Inferior parietal cortex (tissue), 1 donor: ENCODE measurements around the gene KMO.

ENCODE experiments used
- DNase-seq: peaks from one replicate; pipeline ENCODE4 v3.0.0-alpha.2; 2016; ENCODE audit errors: extremely low spot score

KMO gene

DNA sequence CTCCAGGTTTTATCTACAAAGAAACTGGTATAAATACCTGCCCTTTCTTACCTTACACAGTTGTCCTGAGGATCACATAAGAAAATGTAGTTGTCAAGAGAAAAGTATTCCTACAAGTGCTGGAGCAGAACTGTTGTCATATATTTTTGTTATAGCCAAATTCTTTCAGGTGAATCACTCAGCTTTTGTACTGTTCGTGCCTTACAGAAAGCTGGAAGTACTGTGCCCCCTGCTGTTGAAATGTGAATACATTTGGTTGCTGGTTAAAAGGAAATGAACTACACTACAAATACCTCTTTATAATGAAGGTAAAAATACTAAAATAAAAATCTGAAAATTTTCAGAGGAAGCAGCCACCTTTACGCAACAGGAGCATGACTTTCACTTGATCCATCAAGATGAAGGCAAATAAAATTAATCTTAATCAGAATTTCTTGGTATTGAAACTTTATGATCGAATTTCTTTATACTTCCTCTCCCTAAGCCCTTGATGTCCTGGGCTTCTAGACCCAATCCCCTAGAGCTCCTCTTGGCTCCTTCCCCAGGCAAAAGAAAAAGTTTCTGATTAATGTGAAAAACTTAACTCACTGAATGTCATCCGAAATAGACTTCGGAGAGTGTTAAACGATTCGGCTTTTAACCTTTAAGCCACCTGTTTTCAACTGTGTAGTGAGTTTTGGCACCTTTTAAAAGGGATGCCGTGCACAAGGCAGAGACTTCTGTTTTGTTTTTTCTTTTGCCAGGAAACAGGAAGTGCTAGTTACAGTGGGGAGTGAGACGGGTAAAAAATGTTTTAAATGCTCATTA, 95.5 kb downstream of the KMO start:
- peak; percentile 63 for DNase-seq

DNA sequence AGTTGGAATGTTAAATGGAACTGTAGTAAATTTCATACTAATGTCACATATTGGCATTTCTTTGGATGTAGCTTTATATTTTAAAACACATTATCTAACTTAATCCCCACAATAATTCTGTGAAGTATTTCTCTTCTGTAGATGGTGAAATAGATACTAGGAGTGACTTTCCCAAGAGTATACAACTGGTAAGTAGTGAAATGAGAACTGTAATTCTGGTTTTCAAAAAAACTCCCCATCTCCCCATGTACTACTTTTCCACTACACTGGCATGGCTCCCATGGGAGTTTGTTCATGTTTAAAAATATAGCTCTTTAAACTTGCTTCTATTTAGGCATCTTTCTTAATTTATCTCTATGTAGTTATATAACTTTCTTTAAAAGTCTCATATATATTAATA, 97.8 kb downstream of the KMO start:
- no peak for DNase-seq

DNA sequence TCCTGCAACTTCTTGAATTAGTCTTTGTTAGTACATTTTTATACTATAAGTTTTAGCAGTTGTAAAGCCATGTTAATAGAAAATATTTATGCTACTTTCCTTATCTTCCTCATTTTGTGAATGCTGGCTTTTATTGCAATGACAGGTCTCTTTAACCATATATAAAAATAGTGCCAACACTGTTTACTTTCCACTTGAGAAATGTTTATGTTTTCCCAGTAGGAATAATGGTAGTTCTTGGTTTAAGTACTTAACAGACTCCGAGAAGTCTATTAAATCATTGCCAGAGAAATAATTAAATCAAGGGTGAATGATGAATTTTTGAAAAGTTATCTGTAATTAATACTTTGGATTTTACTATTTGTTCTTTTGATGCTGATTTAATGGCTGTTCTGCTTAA, 98.3 kb downstream of the KMO start:
- DNase-seq, result no peak

DNA sequence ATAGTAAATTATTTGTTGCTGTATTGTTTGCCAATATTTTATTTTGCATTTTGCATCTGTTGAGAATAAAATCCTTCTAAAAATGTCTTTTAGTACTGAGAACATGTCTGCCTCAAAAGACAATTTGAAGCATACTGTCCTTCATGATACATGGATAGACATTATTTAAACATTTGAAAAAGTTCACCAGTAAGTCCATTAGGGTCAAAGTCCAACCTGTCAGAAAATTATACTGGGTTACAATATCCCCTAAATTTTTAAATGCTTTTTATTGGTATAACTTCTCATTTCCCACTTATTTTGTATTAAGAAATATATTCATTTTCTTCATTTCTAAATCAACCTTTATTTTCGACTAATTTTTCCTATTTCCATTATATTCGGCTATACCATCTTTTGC, 98.7 kb downstream of the KMO start:
- no peak for DNase-seq

DNA sequence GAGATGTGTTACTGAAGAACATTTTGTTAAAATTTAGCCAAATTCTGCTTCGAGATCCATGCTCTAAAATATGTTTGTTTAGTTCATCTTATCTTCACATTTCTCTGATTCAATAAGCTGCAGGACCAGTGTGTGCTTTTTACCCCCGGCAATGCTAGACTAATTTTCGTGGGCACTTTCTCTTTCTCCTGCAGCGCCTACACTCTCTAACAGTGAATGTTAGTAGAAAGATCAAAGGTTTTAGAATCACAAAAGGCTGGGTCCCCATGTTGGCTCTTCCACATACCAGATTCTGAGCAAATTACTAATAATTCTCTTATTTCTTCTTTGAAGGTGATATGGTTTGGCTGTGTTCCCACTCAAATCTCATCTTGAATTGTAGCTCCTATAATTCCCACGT, 99.5 kb downstream of the KMO start:
- DNase-seq, result no peak

DNA sequence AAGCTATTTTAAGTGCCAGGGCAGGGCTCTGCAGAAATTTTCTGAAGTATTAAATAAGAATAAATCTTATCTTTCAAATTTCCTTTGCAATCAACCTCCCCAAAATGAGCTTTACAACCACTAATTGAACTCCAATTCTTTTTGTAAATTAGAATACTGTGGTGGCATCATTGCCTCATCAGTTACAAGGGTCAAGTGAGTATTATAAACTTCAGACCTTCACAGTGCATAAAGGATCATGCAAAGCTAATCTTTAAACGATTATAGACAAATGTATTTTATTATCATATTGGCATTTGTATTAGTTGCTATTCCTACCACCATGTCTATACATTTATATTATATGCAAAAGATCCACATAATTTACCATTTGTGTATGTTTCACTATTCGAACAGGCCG, 100.8 kb downstream of the KMO start:
- no peak for DNase-seq

DNA sequence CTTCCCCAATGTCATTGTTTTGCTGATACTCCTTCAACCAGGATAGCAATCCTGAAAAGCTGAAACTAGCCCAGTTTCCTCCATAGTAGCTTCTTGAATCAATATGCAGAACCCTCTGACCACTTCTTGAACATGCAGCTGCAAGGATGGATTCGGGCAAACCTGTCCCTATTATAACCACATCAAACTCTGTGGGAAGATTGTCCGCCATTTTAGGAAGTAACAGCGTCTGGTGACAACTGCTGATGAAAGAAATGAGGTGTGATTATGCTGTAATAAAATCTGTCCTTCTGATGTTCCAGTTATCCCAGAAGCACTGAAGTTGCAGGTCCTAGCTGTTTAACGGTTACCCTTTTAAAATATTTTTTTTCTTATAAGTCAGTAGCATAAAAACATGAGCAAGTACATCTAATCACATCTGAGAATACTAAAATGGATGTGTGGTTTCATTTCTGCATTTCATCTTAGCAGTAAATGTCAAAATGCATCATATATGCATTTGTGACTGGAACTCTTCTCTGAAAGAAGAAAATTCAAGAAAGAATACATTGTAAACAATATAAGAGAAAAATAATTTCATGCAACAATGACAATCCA, 103.5 kb downstream of the KMO start:
- DNase-seq, result no peak

DNA sequence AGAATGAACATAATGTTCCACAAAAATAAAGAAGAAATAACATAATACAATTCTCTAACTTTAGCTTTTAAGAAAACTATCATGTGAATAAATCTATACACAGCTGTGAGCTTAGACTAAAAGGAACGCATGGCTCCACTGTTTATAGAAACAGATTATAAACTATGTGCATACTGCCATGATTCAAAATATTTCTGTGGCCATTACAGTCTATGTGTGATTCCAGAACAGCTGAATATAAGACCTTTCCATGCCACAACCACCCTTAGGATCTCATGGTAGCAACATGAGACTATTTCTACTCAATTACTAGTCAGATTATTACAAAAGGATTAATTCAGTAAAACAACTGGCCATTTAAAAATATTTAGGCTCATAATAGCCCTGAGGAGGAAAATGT, 104.1 kb downstream of the KMO start:
- no peak for DNase-seq

DNA sequence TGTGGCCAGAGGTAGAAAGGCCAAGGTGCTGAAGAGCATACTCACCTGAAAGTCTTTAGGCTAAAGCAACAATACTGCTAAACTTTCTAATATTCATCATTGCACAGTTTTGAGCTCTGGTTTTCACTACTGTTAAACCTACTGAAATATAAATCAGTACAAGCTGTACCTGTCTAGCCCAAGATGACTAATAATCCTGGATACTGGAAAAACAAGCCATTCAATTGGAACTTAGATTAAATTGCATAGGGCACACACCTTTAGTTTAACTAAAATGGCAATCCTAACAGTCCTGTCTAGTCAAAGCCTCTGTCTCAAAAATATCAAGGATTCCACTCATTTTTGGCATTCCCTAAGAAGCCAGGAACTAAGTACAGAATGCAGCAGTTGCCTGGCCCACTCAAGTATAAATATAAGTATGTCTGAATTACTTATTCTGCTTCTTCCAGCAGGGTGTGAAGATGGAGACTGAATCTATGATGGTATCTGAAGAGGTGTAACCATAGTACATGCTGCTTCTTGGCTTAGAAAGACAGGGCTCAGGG, 104.9 kb downstream of the KMO start:
- DNase-seq, result peak; percentile 30

DNA sequence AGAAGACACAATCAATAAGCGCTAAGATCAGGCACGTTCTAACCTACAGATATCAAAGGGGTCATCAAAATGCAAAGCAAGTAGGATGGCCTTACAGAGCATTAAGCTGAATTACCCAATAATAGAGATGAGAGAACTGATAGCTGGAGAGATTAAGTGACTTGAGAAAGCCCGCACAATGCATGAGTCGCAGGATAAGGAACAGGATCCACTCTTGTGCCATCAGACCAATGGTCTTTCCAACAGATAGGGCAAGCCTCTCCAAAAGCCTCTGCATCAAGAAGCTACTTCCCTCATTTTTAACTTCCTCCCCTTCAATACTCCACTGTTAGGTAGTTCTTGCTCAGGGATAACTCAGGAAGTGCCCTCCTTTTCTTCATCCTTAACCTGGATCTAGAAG, 105.4 kb downstream of the KMO start:
- peak; percentile 25 for DNase-seq

DNA sequence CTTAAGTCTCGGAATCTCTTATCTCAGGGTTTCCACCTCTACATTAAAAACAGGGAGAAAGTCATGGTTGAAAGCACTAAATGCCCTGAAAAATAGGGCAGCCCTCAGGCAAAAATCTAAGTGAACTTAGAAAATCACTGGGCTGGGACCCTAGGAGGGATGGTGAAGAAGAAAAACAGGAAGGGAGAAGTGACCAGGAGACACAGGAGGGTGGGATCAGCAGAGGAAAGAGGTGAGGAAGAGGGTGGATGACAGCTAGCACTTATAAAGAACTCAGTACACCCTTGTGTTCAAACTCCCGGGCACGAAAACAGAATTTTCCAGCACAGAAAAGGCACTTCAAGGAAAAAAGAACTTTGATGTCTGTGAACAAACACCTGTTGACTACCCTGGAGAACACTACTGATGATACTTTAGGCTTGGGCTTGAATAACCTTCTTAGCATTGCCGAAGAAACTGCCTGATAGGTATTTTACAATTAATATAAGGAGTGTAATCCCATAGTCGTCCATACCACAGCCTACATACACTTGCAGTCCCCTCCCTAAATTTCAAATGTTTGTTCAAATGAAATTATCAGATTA, 106.0 kb downstream of the KMO start:
- DNase-seq, result no peak

DNA sequence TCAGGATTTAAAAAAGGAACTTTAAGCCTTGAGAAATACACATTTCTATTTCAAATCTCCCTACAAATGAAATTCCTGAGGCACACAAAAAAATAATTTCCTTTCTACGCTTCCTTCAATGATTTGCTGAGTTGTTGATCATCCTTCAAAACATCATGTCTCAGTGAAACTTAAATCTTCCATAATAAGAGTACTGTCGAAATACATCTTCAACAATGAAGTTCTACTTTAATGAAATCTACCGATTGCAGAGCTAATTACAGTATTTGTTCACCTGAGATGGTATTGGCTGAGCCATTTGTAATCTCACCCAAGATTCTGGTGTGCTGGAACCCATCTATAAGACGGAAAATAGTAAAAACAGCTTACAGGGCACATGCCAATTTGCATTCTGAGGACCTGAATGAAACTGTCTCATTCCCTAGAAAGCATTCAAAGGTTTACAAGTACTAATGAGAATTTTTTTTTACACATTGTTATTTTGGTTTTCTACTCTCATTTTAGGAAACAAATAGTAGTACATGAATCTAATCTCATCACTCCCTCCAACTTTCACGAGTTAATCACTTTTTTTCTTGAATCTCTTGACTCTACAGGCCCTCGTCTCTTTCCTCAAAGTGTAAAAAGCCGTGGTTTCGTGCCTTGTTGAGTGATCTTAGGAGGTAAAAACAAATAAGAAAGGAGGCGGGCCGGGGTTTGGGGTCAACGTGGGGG, 106.9 kb downstream of the KMO start:
- DNase-seq, result peak; percentile 29

DNA sequence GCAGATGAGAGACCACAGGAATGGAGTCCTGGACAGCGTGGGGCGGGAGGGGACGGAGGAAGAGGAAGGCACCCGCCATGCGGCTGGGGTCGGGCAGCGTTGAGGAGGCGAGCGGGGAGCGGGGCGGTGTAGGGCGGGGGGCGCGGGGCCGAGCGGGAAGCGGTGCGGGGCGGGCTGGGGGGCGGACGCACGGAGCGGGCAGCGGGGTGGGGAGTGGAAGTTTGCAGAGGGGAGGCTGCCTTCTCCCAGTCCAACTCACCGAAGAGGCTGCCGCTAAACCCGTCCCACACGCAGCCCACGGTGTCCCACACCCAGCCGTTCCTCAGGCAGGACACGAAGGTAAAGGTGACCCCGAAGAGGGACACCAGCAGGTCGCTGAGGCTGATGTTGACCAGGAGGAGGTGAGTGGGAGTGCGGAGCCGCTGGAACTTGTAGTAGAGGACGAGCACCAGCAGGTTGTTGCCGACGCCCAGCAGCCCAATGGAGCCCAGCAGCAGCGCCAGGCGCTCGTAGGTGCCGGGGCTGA, 107.5 kb downstream of the KMO start:
- DNase-seq, result no peak

DNA sequence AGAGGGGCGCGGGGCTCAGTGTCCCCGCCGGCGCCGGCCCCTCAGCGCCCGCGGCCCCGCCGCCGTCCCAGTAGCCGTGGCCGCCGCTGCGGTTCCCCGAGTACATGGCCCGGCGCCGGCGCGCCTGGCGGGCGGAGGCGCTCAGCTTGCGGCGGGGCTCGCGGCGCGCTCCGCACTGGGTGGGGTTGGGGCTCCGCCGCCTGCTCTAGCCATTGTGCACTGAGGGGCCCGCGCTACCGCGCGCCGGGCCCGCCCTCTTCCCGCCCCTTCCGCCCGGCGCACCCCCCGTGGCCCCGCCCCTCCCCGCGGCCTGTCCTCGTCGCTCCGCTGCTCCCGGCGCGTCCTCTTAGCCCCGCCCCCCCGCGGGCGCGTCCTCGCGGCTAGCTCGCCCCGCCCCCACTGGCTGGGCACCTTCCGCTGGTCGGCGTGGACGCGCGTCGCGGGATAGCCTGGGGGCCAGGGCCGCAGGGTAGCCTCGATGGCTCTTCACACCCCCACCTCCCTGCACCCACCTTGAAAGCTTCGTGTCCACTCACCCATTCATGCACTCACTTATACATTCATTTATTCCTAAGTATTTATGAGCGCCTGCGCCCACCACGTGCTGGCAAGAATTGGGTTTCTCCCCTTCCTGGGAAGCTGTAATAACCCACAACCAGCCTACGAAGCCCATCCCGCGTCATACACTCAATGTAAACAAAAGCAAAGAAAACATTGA, 108.1 kb downstream of the KMO start, which contains the start of the genes CHML and OPN3:
Gene CHML, minus strand, starts transcription at position 221 of the 718 bp plus-strand sequence. CDS start 4,603 bp downstream, outside the sequence.
Gene OPN3, minus strand, starts transcription at position 221 of the 718 bp plus-strand sequence. Its CDS starts 115 bp downstream, at position 106.
- DNase-seq, result peak; percentile 86

DNA sequence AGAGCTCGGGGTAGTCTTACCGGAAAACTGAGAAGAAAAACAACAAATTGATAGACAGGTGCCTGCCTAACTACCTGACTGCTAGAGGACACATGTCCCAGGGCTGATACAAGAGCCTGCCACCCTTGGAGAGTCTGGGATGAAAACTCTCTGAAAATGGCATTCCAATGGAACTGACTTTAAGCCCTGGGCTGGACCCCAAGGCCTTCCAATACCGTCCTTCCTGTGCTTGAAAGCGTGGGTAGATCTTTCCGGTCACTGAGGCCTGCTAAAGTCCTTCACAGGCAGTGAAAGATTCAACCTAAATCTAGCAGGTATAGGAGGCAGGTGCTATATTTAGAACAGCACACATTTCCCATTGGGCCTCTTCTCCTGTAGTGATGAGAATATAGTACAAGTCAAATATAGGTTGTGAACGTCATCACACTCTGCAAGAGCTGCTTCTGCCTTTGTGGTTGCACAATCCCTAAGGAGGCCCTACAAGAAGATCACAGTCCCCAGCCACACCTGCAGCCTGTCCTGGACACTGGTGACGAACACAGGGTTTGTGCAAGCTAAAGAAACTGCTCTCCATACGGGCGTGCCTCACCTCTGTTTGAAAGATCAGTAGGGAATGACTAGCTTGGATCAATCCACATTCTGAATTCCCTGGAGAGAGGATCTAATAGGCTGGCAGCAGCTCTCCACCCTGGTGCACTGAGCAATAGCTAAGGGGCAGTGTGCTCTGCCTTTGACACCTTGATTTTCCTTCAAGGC, 108.9 kb downstream of the KMO start:
- no peak for DNase-seq

DNA sequence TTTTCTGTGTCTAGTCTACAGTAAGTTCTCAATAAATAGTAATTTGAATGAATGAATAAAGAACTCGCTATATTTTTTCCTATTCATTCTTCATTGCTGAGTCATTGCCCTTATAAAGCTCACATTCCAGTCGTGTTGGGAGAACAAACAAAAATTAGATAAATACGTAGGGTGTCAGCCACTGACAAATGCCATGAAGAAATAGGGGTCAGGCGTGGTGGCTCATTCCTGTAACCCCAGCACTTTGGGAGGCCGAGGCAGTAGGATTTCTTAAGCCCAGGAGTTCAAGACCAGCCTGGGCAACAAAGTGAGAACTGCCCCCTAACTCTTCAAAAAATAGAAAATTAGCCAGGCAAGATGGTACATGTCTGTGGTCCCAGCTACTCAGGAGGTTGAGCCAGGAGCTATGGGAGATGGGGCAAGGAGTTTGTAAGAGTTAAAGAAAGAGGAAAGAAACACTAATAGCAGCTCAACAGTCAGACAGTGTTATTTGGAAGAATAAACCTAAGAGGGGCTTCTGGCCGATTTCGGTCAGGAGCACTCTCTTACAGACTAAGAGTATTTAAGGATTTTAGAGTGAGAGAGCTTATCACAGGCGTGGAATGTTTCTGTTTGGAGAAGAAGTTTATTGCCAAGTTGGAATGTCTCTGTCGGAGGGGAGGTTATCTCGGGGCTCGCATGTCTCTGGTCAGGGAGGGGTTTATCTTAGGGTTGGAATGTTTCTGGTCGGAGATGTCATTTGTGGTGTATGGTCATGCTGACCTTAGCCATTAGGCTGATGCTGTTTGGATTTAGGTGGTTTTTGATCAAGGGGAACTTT, 109.8 kb downstream of the KMO start:
- no peak for DNase-seq

DNA sequence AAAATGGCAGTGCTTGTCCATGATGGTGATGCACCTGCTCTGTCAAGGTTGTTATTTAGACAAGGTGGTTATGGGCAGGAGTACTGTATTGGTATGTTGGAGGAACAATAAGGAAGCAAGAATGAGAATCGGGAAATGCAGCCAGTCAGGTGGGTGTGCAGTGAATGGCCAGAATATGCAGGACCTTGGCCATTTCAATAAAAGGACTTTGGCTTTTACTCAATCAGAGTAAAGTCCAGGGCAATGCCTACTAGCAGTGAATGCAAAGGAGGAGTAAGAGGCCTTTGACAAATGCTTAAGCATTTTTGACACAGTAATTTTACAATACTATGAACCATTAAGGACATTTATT, 110.4 kb downstream of the KMO start:
- no peak for DNase-seq

DNA sequence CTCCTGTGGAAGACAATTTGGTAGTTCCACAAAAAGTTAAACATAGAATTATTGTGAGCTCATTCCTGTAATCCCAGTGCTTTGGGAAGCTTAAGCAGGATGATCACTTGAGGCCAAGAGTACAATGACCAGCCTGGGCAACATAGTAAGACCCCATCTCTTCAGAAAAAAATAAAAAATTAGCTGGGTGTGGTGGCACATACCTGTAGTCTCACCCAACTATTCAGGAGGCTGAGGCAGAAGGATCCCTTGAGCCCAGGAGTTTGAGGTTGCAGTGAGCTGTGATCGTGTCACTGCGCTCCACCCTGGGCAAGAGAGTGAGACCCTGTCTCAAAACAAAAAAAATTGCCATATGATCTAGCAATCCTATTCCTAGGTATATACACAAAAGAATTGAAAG, 112.1 kb downstream of the KMO start:
- DNase-seq, result no peak

DNA sequence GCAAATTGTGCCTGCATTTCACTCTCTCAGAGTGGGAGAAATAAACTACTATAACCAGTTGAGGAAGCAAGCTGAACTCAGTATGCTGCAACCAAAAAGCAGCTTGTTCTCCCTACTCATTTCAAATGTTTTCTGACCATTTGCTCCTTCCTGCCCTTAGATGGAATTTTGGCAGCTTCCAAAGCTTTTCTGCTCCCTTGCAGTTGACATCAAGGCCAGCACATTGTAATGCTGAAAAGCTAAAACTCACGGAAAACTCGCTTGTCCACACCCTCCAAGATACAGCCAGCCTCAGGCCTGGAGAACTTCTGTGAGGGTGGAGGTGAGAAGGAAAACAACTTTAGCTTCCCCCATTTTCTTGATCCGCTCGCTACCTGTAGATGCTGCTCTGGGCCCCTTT, 113.0 kb downstream of the KMO start:
- DNase-seq, result no peak
